T-helper 22 cell (primary cell): ENCODE measurements around the gene RBM15B.
"Not testable (repeated sequence)": the region's sequence is repeated elsewhere in the genome, so short reads cannot be mapped to it uniquely, and the experiment has no call there.

Experiments used
- DNase-seq: peaks from one replicate; pipeline ENCODE4 v3.0.0-alpha.2; 2020; ENCODE audit warnings: low read depth

The RBM15B gene

DNA sequence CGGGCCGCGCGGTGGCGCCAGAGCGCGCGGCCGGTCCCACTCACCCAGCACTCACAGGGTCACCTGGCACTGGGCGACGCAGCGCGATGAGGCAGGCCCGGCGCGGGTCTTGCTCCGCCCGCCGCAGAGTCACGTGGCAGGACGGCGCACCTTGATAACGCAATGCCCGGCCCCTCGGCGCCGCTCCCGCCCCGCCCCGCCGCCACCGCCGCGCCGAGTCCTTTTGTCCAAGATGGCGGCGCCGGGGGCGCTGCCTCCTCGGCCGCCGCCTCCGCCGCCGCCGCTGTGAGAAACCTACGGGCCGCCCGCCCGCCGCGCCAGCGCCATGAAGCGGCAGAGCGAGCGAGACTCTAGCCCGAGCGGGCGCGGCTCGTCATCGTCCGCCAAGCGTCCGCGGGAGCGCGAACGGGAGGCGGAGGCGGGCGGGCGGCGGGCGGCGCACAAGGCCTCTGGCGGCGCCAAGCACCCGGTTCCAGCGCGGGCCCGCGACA, at the start of gene RBM15B:
Gene RBM15B, plus strand, starts transcription at position 211 of the 491 bp plus-strand sequence. Its CDS starts 115 bp downstream, at position 326.
- peak; percentile 97 for DNase-seq

GRCh38 chr3:51343918-51344687, 47.0 kb upstream of the RBM15B start:
- DNase-seq: no peak

- DNase-seq: no peak
Observed at GRCh38 chr3:51350751-51351150, 40.3 kb upstream of the RBM15B start.

GRCh38 chr3:51353131-51353530, 38.0 kb upstream of the RBM15B start:
- DNase-seq: no peak

DNA sequence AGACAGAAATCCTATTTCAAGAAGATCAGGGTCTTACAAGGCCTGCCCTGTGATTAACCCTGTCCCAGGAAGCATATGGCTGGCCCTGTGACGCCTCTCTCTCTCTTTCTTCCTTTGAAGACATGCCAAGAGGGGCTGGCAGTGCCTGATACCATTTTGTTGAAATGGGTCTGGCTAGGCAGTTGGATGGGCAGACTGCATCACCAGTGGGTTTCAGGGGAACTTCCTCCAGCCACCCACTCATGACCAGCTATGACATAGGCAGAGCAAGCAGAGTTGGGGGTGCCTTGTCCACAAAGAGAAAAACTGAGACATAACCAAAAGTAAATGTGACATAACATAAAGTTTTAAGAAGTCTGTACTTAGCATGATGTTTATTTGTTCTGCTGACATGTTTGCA, 37.4 kb upstream of the RBM15B start:
- no peak for DNase-seq

- no peak for DNase-seq
Observed at GRCh38 chr3:51354172-51354571, 36.9 kb upstream of the RBM15B start.

DNA sequence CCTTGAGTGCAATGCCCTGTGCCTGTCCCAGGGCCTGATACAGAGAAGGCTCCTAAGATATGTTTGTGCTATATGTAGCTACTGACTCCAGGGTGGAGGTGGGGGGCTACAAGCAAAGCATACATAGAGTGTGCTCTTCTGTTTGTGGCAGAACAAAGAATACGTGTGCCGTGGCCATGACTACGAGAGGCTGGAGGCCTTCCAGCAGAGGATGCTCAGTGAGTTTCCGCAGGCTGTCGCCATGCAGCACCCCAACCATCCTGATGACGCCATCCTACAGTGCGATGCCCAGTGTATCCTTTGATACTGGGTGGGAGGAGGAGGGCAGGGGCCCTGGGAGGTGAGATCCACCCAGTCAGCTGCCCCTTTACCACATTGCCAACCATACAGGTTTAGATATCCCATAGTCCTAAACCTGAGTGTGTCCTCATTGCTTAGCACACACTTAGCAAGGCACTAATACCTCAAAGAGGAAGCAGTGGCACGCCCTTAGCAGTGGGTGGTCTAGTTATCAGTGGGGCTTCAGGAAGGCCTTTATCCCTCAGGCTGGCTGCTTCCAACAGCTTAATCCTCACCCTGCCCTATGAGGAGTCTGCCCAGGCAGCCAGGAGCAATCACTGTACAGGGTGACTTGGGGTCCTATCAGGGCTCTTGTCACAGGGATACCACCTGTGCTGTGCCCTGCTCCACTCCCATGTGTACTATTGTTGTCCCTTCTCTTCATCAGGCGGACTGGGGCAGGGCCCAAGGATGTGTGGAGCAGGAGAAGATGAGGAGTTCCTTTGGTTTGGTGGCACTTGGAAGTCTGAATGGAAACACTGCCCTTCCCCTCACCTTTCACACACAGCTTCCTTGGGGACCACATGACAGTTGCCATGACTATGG, 36.1 kb upstream of the RBM15B start:
- DNase-seq: no peak

DNA sequence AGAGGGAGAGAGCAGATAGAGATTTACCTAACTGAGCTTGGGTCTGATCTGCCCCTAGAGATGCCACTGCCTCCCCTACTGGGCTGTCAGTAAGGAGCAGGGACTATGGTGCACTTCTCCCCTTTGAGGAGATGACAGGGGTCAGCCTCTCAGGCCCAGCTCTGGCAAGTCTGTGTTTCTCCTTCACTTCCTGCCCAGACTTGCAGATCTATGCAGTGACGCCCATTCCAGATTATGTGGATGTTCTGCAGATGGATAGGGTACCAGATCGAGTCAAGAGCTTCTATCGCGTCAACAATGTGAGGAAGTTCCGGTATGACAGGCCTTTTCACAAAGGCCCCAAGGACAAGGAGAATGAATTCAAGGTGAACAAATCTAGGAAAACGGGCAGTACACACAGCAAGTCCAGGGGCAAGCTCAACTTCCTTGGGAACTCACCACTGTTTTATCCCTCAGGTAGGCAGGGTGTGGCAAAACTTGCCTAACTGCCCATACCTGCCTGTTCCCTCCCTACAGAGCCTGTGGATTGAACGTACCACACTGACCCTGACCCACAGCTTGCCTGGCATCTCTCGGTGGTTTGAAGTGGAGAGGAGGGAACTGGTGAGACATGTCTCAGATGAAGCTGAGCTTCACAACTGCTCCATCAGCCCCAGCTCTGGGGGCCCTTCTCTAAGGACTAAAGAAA, 35.0 kb upstream of the RBM15B start:
- DNase-seq: no peak

- no peak for DNase-seq
Observed at GRCh38 chr3:51357856-51358255, 33.2 kb upstream of the RBM15B start.

DNA sequence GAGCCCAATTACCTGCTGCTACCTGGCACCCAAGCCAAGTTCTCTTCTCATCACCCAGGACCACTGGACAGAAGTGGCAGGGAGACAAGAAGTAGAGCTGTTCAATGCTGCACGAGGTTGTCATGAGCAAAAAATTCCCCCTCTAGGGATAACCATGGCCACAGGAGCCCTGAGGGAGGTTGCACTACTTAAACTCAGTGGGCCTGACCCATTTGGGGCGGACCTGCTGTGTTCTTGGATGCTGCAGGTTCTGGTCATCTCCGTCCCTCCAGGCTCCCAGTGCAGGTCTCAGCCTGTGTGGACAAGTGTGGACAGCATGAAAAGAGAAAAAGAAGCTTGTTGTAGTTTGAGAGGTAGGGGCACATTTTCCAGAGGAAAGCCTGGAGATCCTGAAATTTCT, 32.1 kb upstream of the RBM15B start:
- DNase-seq: no peak

- DNase-seq: no peak
Observed at GRCh38 chr3:51360806-51361205, 30.3 kb upstream of the RBM15B start.

- DNase-seq: no peak
Observed at GRCh38 chr3:51361746-51362145, 29.3 kb upstream of the RBM15B start.

GRCh38 chr3:51362476-51362875, 28.6 kb upstream of the RBM15B start:
- DNase-seq: no peak

- not testable (repeated sequence) for DNase-seq
Observed at GRCh38 chr3:51368276-51368675, 22.8 kb upstream of the RBM15B start.

- DNase-seq: no peak
Observed at GRCh38 chr3:51371943-51372557, 19.0 kb upstream of the RBM15B start.

GRCh38 chr3:51373658-51374421, 17.2 kb upstream of the RBM15B start:
- DNase-seq: no peak

GRCh38 chr3:51374456-51374855, 16.6 kb upstream of the RBM15B start:
- DNase-seq: no peak

- no peak for DNase-seq
Observed at GRCh38 chr3:51375136-51375535, 15.9 kb upstream of the RBM15B start.

DNA sequence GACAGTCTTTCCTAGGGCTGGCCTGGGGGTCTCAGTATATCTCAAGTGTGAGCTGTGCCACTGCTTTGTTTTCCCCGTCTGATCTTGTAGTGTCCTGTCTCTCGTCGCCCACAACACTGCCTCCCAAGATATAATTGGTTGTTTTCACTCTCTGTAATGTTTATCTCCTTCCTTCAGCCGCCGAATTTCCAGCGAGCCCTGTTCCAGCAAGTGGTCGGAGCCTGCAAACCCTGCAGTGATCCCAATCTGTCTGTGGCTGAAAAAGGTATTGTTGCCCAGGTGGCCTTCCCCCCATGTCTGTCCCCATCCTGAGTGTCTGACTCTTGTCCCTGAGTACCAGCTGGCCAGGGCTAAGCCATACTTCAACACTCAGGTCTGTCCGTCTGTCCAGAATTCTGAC, 15.5 kb upstream of the RBM15B start:
- DNase-seq: no peak

GRCh38 chr3:51378065-51378464, 13.0 kb upstream of the RBM15B start:
- DNase-seq: no peak

DNA sequence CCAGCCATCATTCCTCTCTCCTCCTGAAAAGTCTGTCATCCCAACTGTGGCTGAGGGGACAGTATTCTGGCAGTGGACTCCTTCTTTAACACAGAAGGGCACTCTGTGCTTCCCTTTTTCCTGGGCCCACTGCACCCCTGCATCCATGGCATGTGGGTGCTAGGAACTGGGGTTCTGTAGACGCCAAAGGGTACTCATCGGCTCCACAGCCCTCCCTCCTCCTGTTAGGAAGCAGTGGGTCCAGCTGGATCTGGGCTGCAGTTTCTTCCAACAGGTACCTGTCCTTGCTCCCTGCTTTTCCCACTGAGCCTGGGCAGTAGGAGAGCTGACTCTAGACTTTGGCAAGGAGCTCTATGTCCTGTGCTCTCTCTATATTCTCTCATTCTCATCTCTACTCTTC, 12.4 kb upstream of the RBM15B start:
- DNase-seq: no peak
